IPS DF 6.9 (cell line): Measurements from ENCODE around the gene GDF15.
"Not testable (repeated sequence)": the region's sequence is repeated elsewhere in the genome, so short reads cannot be mapped to it uniquely, and the experiment has no call there.

ENCODE experiments used
- DNase-seq: peaks from one replicate; pipeline ENCODE4 v3.0.0-alpha.2; 2013; ENCODE audit warnings: low read depth, low spot score
- H3K27ac ChIP-seq: one replicate; pipeline ENCODE4 v1.5.1; 2013; ENCODE audit warnings: low read length, control low read depth
- H3K27me3 ChIP-seq: 2 replicates; pipeline ENCODE4 v1.6.1; 2013; ENCODE audit warnings: mild to moderate bottlenecking, low read length; ENCODE audit not compliant: control insufficient read depth, insufficient read depth
- H3K36me3 ChIP-seq: 2 replicates; pipeline ENCODE4 v1.6.1; 2013; ENCODE audit warnings: low read length; ENCODE audit not compliant: control insufficient read depth, insufficient read depth
- H3K4me1 ChIP-seq: 2 replicates; pipeline ENCODE4 v1.6.1; 2013; ENCODE audit warnings: low read length; ENCODE audit not compliant: control insufficient read depth, insufficient read depth
- H3K4me3 ChIP-seq: 2 replicates; pipeline ENCODE4 v1.5.1; 2013; ENCODE audit warnings: mild to moderate bottlenecking, low read length
- H3K9me3 ChIP-seq: 2 replicates; pipeline ENCODE4 v1.6.1; 2013; ENCODE audit warnings: low read length, inconsistent platforms; ENCODE audit not compliant: control insufficient read depth, insufficient read depth
- WGBS: extraction: QIAGEN DNeasy Blood & Tissue Kit; methylation state at CpG from one replicate; pipeline ENCODE4 v1.1.7; 2013; ENCODE audit warnings: mixed read lengths, missing lambda C conversion rate; ENCODE audit not compliant: insufficient read length, insufficient coverage; 5-methylcytosine and 5-hydroxymethylcytosine counted together

Gene GDF15

DNA sequence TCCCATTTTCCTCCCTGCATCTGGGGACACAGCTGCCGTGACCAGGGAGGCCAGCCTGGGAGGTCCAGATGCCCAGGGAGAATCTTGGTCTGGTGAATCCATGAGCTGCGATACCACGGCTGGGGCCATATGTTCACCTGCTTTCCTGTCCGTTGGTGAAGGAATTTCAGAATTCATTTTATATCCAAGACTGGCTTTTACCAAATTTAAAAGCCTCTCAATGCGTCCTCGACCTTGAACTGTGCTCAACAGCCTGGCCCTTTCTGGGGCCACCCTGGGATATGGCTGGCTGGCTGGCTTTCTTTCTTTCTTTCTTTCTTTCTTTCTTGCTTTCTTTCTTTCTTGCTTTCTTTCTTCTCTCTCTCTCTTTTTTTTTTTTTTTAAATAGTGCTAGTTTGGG is 22.2 kb upstream of the GDF15 start:
- no CpG with 5 or more reads among the region's 6 CpGs for WGBS

DNA sequence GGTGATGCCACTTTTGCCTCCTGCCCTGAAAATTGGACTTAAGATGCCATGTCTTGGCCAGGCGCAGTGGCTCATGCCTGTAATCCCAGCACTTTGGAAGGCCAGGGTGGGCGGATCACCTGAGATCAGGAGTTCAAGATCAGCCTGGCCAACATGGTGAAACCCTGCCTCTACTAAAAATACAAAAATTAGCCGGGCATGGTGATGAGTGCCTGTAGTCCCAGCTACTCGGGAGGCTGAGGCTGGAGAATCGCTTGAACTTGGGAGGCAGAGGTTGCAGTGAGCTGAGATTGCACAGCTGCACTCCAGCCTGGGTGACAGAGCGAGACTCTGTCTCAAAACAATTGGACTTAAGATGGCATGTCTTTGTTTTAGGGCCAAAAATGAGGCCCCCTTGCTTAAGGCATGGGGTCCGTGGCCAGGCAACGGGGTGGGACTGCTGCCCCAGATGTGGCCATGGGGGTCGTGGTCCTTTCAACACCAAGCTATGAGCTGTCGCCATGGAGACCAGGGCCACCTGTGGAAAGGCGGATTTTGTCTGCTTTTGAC is 21.6 kb upstream of the GDF15 start:
- H3K4me3 ChIP-seq, H3K27ac ChIP-seq, H3K9me3 ChIP-seq, H3K27me3 ChIP-seq, H3K36me3 ChIP-seq, DNase-seq, H3K4me1 ChIP-seq: not testable (repeated sequence)
- WGBS = no CpG with 5 or more reads among the region's 11 CpGs

More for the DNA sequence above, 22.2 kb upstream of the GDF15 start:
- Histone ChIP-seq H3K4me1 (peaks cover 5% of the 10 kb centered on the region; the same call in 1 of the 2 replicates), H3K4me3 (no peak overlapping the region), H3K36me3 (no peaks in the 10 kb centered on the region; the same call in 1 of the 2 replicates), H3K27me3 (no peaks in the 10 kb centered on the region), H3K27ac (no peak overlapping the region), H3K9me3 (no peaks in the 10 kb centered on the region)
- DNase-seq = no peak

DNA sequence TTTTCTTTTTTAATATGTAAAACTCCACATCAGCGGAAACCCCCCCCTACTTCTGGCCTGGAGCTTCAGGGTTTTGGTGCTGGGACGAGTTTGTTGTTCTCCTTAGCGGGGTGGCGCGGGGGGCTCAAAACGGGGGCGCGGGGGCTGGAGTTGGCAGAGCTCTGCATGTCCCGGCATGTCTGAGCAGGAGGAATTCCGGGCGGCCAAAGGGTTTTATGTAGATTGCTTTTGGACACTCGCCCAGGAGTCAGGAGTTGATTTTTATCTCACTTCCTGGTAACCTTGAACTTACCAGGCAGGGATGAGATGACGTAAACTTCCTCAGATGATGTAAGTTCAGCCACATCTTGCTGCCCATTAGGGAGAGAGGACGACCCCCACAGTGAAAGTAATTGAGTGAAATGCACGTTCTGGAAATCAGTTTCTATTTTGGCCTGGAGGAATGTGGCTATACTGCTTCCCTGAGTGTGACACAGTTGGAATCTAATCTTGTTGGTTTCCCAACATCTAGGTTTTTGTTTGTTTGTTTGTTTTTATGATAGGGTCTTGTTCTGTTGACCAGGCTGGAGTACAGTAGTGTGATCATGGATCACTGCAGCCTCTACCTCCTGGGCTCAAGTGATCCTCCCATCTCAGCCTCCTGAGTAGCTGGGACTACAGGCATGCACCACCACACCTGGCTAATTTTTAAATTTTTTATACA is 21.0 kb upstream of the GDF15 start:
- peaks cover 5% of the 10 kb centered on the region; the same call in 1 of the 2 replicates for H3K4me1 ChIP-seq
- no peaks in the 10 kb centered on the region for H3K9me3 ChIP-seq
- DNase-seq = no peak
- no peak overlapping the region for H3K27ac ChIP-seq
- no peaks in the 10 kb centered on the region; the same call in 1 of the 2 replicates for H3K36me3 ChIP-seq
- WGBS = no CpG with 5 or more reads among the region's 15 CpGs
- no peaks in the 10 kb centered on the region for H3K27me3 ChIP-seq
- H3K4me3 ChIP-seq = no peak overlapping the region

DNA sequence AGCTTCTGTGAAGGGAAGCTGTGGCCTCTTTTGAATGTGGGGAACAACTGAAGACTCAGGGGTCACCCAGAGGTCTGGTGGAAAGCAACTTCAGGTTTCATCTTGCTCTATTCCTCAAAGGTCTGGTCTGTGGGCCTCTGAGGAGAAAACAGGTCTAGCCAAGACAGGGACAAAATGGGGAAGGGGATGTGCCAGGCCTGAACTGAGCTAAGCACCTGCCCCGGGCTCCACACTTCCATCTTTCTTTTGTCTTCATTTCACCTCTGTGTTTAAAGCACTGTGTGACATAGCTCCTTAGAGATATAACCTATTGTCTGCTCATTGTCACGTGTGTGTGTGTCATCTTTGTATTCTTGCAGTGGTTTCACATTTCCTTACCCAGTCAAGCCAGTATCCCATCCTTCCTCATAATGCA is 19.9 kb upstream of the GDF15 start:
- H3K27ac ChIP-seq = no peak overlapping the region

DNA sequence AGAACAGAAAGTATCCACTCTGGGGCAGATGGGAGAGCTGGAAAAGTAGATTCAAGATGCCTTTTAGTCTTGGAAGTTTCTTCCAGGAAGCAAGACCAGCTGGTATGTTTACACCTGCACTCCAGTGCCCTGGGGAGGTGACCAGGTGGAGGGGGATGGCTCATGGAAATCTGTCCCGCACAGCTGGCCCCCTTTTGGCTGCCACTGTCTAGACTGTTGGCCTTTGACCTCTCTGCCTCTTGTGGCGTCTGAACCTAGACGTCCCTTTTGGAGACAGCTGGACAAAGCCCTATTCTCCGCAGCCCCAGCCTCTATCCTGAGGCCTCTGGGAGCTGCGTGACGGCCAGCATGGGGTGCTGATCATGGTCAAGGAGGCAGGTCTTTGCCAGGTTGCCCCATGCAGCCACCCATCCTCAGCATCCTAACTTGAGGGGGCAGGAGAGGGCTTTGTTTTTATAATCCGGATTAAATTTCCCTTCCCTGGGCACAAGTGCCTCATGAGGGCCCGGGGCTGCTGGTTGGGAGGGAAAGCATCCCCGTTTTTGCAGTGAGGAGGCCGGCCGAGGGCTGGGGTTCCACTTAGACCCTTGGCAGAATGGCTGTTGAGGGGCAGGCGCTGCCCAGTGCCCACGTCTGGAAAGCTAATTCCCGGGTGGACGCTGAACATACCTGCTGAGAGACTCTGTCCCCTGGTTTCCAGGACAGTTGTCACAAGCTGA is 17.3 kb upstream of the GDF15 start:
- Histone ChIP-seq H3K36me3 (no peaks in the 10 kb centered on the region; the same call in 1 of the 2 replicates), H3K27ac (no peak overlapping the region), H3K4me3 (no peak overlapping the region), H3K27me3 (no peaks in the 10 kb centered on the region), H3K9me3 (no peaks in the 10 kb centered on the region), H3K4me1 (peaks cover 5% of the 10 kb centered on the region; the same call in 1 of the 2 replicates)
- DNase-seq = no peak
- WGBS = no CpG with 5 or more reads among the region's 15 CpGs

More for the DNA sequence above, 19.9 kb upstream of the GDF15 start:
- Histone ChIP-seq H3K4me3 (no peak overlapping the region), H3K36me3 (no peaks in the 10 kb centered on the region; the same call in 1 of the 2 replicates), H3K27me3 (no peaks in the 10 kb centered on the region), H3K9me3 (no peaks in the 10 kb centered on the region), H3K4me1 (peaks cover 5% of the 10 kb centered on the region; the same call in 1 of the 2 replicates)
- WGBS = no CpG with 5 or more reads among the region's 2 CpGs
- no peak for DNase-seq

DNA sequence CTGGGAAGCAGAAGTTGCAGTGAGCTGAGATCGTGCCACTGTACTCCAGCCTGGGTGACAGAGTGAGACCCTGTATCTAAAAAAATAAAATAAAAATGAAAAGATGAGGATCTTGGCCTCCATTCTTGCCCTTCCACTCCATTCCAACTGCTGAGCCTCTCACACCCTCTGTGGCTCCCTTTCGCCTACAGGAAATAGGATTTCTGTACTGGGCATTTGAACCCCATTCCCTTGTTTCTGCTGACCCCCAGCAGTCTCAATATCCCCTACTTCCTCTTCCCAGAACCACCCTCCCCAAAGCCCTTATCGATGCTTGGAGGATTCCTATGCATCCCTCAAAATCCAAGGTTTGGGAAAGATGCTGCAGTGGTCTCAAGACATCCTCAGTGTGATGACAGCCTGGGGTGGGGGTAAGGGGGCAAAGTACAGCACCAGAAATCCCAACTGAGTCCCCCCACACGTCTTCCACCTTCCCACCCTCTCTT is 12.5 kb upstream of the GDF15 start:
- Histone ChIP-seq H3K9me3 (no peaks in the 10 kb centered on the region), H3K36me3 (no peaks in the 10 kb centered on the region), H3K27ac (no peak overlapping the region), H3K4me1 (peaks cover 3% of the 10 kb centered on the region; the same call in 1 of the 2 replicates), H3K27me3 (no peaks in the 10 kb centered on the region), H3K4me3 (no peak overlapping the region)
- WGBS = no CpG with 5 or more reads among the region's 4 CpGs
- no peak for DNase-seq

DNA sequence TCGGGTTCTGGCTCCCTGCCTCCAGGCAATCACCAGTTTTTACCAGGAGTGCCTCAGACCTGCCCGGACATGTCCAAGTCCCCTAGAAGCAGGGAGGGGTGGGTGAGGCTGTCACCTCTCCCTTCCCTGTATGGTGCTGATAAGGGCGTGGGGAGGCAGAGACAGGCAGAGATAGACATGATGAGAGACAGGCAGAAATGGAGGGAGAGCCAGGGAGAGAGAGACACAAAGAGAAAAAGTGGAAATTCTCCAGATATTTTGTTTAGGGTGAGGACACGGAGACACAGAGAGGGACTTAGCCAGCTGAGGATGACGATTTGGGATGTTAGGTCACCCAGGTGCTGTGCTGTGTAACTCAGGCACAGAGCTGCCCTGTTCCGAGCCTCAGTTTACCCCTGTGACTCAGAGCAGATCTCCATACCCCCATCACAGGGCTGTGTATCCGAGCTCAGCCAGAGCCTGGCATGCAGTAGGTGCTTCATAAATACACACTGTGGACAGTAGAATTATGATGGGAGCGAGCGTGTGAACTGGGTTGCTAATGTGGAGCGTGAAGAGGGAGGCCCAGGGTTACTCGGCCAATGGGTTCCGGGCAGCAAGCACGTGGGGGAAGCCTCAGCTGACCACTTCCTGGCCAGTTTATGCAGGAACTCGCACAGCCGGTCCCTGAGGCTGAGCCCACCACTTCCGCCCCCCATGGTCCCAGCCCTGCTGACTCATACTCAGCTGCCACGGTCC is 11.9 kb upstream of the GDF15 start:
- Histone ChIP-seq H3K4me3 (no peak overlapping the region), H3K27ac (no peak overlapping the region), H3K27me3 (no peaks in the 10 kb centered on the region), H3K4me1 (peaks cover 3% of the 10 kb centered on the region; the same call in 1 of the 2 replicates), H3K36me3 (no peaks in the 10 kb centered on the region), H3K9me3 (no peaks in the 10 kb centered on the region)
- DNase-seq = peak; percentile 93
- no CpG with 5 or more reads among the region's 17 CpGs for WGBS

DNA sequence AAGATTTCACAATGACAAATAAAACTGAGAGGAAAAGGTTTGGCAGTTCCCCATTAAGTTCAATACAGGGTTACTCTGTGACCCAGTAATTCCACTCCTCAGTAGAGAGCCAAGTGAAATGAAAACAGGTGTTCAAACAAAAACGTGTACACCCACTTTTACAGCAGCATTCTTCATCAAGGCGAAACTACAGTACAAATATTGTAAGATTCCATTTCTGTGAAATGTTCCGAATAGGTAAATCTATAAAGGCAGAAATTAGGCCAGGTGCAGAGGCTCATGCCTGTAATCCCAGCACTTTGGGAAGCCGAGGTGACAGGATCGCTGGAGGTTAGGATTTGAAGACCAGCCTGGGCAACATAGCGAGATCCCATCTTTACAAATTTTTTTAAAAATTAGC is 8.9 kb upstream of the GDF15 start:
- no peak for DNase-seq
- H3K4me3 ChIP-seq = no peak overlapping the region
- WGBS = no CpG with 5 or more reads among the region's 6 CpGs
- no peaks in the 10 kb centered on the region for H3K9me3 ChIP-seq
- H3K27me3 ChIP-seq = no peaks in the 10 kb centered on the region
- peaks cover 4% of the 10 kb centered on the region; the same call in 1 of the 2 replicates for H3K4me1 ChIP-seq
- no peaks in the 10 kb centered on the region for H3K36me3 ChIP-seq
- H3K27ac ChIP-seq = no peak overlapping the region

DNA sequence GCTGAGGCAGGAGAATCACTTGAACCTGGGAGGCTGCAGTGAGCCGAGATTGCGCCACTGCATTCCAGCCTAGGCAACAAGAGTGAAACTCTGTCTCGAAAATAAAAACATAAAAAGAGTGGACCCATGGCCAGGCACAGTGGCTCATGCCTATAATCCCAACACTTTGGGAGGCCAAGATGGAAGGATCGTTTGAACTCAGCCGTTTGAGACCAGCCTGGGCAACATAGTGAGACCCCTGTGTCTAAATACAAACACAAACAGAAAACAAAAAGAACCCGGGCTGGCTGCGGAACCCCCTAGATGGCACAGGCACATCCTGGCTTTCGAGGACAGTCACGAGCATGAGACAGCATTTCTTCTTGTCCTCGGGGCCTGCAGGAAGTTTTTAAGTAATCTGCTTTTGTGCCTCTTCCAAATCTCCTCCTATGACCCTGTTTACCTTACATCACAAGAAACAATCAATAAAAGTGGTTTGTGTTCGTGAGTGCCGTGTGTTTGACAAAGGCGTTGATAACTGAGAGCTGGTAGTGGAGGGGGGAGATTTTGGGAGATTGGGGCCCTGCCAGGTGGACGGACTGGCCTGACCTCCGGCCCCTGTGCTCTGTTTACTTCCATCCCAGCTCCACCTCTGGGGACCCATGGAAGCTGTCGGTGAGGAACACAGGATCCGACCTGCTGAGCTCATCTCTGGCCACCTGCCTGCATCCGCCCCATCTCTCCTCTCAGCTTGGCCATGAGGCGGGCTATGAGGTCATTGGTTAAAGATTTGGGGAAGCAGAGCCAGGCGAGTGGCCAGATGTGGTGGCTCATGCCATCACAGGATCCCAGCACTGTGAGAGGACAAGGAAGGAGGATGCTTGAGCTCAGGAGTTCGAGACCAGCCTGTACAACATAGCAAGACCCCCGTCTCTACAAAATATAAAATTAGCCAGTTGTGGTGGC is 5.9 kb upstream of the GDF15 start:
- no peaks in the 10 kb centered on the region for H3K9me3 ChIP-seq
- DNase-seq = no peak
- no peak overlapping the region for H3K4me3 ChIP-seq
- WGBS = no CpG with 5 or more reads among the region's 22 CpGs
- 0 out of 2 replicates have a peak, but pooled peaks cover 2% of the 10 kb centered on the region for H3K4me1 ChIP-seq
- no peak overlapping the region for H3K27ac ChIP-seq
- H3K36me3 ChIP-seq = no peaks in the 10 kb centered on the region
- no peaks in the 10 kb centered on the region for H3K27me3 ChIP-seq
